ENCODE results near the gene CCDC63. TPM values are rescaled to one million over a fixed set of nuclear protein-coding genes. Genes with fewer than 3 reads are reported as not detected.

CCDC63 gene
- polyA plus RNA-seq, 1 of the 3 experiments (the other 2 are of a cell fraction) = not detected

DNA sequence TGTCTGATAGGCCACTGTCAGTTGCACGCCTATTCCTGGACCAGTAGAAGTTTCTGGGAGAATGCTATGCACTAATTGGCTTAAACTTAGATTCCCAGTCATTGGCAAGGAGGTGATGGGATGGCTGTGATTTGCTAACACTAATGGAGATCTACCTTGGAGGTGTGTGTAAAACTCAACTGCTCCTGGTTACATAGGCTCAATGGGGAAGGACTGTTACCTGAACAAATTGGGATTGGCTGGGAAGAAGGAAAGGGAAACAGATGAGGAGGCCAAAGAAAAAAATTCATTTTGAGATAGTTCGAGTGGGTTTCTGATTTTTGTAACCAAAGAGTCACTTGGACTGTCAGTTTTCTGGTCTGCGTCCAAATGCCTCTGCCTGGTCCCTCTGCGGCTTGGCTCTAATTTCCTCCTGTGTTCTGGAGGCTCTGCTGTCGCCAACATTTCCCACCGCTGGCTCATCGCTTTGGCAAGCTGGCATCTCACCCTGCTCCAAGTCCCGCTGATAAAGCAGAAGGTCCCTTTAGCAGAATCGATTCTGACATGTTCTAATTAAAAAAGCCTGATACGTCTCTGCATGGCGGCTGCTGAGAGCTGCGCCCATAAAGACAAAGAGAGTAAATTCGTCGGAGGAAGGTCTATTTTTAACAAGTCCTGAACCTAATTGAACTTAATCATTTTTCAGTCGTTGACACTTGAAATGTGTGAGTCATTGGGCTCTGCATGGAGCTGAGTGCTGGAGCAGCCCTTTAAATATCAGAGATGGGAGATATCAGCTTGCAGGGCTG, 2.0 kb upstream of the CCDC63 start:
- Histone ChIP-seq H2AFZ (ENCODE audit: low read depth) (no peak overlapping the region; the same call in 1 of the 2 replicates), H3K36me3 (replicated peaks in 1 of 2; ENCODE audit: control insufficient read depth in 1 of 2, insufficient read depth in 2 of 2, low read length in 1 of 2) (no peaks in the 10 kb centered on the region), H3K79me2 (ENCODE audit: insufficient read depth) (no peaks in the 10 kb centered on the region), H3F3A (replicated peaks; ENCODE audit: insufficient read depth) (peaks cover 23% of the 10 kb centered on the region), H3K4me1 (ENCODE audit: control insufficient read depth in 1 of 2, insufficient read depth in 2 of 2, low read depth in 1 of 2, low read length in 1 of 2) (peaks cover 3 to 7% of the 10 kb centered on the region in 2 experiments; a peak in 1 of 4 replicates), H3K9ac (no peak overlapping the region), H3K4me3 (ENCODE audit: low read depth in 2 of 2, low read length in 1 of 2) (peak overlapping the region in 1 of 2 experiments; percentile 7; a peak in 1 of 4 replicates), H3K9me2 (no peaks in the 10 kb centered on the region), H3K27ac (ENCODE audit: low read depth in 2 of 2, low read length in 1 of 2) (peak overlapping the region; percentile 71 to 73), H4K20me1 (ENCODE audit: insufficient read depth) (no peaks in the 10 kb centered on the region; the same call in 1 of the 2 replicates), H3K27me3 (ENCODE audit: insufficient read depth) (no peaks in the 10 kb centered on the region), H3K4me2 (peak overlapping the region; percentile 53; the same call in 1 of the 2 replicates), H3K9me3 (no peaks in the 10 kb centered on the region)
- ChIA-PET POLR2A (no interaction called here), CTCF (interaction anchor here (1.2 to 5.1 kb wide), 6 partner anchors 10 to 243 kb away, joined by 3 to 35 read pairs (median 4); no protein-coding TSS in a partner anchor)
- WGBS (ENCODE audit: low lambda C conversion rate) = 9% methylated on average over 15 of the region's 15 CpGs
- DNase-seq = peak; percentile 71
- TF ChIP-seq EP300 (IDR thresholded peaks at IDR 0.05; ENCODE audit: borderline replicate concordance in 1 of 2, low read depth in 1 of 2, low read length in 1 of 2) = peak in 1 of 2 experiments; percentile 96; a peak in 3 of 4 replicates
- no peak for TF ChIP-seq EZH2phosphoT487 (IDR thresholded peaks at IDR 0.05; ENCODE audit: borderline replicate concordance, low read depth)
- TF ChIP-seq, protein P1, sequence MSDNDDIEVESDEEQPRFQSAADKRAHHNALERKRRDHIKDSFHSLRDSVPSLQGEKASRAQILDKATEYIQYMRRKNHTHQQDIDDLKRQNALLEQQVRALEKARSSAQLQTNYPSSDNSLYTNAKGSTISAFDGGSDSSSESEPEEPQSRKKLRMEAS (IDR thresholded peaks at IDR 0.05; ENCODE audit: low read depth) = peak; percentile 22; the same call in 1 of the 2 replicates
- TF ChIP-seq GATA2 (CRISPR knock-in tag; IDR thresholded peaks at IDR 0.05) = peak; percentile 19; the same call in 1 of the 2 replicates
- peak; percentile 29; the same call in 1 of the 2 replicates for TF ChIP-seq RCOR1 (IDR thresholded peaks at IDR 0.05; ENCODE audit: low read length)
- TF ChIP-seq FOXM1 (IDR thresholded peaks at IDR 0.05; ENCODE audit: low read depth) = peak; percentile 67; the same call in 1 of the 2 replicates
- peak; percentile 95 for TF ChIP-seq TEAD4 (IDR thresholded peaks at IDR 0.05; ENCODE audit: borderline replicate concordance, insufficient read depth)
- TF ChIP-seq NFIC (IDR thresholded peaks at IDR 0.05; ENCODE audit: borderline replicate concordance) = peak; percentile 99
- TF ChIP-seq, protein P2, sequence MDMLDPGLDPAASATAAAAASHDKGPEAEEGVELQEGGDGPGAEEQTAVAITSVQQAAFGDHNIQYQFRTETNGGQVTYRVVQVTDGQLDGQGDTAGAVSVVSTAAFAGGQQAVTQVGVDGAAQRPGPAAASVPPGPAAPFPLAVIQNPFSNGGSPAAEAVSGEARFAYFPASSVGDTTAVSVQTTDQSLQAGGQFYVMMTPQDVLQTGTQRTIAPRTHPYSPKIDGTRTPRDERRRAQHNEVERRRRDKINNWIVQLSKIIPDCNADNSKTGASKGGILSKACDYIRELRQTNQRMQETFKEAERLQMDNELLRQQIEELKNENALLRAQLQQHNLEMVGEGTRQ (IDR thresholded peaks at IDR 0.05; ENCODE audit: borderline replicate concordance, low read depth, low read length) = no peak
- TF ChIP-seq POLR2AphosphoS5 (IDR thresholded peaks at IDR 0.05; ENCODE audit: low read depth, low read length) = peak; percentile 44; the same call in 1 of the 2 replicates
- TF ChIP-seq SIN3A (IDR thresholded peaks at IDR 0.05; ENCODE audit: borderline replicate concordance, low read depth, low read length) = peak; percentile 40; the same call in 1 of the 2 replicates
- peak; percentile 92 for TF ChIP-seq RXRA (IDR thresholded peaks at IDR 0.05; ENCODE audit: borderline replicate concordance, low read depth)
- TF ChIP-seq, protein P3, sequence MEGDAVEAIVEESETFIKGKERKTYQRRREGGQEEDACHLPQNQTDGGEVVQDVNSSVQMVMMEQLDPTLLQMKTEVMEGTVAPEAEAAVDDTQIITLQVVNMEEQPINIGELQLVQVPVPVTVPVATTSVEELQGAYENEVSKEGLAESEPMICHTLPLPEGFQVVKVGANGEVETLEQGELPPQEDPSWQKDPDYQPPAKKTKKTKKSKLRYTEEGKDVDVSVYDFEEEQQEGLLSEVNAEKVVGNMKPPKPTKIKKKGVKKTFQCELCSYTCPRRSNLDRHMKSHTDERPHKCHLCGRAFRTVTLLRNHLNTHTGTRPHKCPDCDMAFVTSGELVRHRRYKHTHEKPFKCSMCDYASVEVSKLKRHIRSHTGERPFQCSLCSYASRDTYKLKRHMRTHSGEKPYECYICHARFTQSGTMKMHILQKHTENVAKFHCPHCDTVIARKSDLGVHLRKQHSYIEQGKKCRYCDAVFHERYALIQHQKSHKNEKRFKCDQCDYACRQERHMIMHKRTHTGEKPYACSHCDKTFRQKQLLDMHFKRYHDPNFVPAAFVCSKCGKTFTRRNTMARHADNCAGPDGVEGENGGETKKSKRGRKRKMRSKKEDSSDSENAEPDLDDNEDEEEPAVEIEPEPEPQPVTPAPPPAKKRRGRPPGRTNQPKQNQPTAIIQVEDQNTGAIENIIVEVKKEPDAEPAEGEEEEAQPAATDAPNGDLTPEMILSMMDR (IDR thresholded peaks at IDR 0.05) = no peak
- TF ChIP-seq JUND (IDR thresholded peaks at IDR 0.05) = peak; percentile 86
- peak; percentile 18; the same call in 1 of the 2 replicates for TF ChIP-seq MXI1 (IDR thresholded peaks at IDR 0.05; ENCODE audit: low read depth, low read length)
- no peak for TF ChIP-seq RAD21 (IDR thresholded peaks at IDR 0.05; ENCODE audit: low read length)
- TF ChIP-seq, protein P4, sequence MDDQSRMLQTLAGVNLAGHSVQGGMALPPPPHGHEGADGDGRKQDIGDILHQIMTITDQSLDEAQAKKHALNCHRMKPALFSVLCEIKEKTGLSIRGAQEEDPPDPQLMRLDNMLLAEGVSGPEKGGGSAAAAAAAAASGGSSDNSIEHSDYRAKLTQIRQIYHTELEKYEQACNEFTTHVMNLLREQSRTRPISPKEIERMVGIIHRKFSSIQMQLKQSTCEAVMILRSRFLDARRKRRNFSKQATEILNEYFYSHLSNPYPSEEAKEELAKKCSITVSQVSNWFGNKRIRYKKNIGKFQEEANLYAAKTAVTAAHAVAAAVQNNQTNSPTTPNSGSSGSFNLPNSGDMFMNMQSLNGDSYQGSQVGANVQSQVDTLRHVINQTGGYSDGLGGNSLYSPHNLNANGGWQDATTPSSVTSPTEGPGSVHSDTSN (IDR thresholded peaks at IDR 0.05) = peak; percentile 95; the same call in 1 of the 2 replicates
- no peak for TF ChIP-seq RFX5 (IDR thresholded peaks at IDR 0.05; ENCODE audit: low read length)
- TF ChIP-seq, protein P5, sequence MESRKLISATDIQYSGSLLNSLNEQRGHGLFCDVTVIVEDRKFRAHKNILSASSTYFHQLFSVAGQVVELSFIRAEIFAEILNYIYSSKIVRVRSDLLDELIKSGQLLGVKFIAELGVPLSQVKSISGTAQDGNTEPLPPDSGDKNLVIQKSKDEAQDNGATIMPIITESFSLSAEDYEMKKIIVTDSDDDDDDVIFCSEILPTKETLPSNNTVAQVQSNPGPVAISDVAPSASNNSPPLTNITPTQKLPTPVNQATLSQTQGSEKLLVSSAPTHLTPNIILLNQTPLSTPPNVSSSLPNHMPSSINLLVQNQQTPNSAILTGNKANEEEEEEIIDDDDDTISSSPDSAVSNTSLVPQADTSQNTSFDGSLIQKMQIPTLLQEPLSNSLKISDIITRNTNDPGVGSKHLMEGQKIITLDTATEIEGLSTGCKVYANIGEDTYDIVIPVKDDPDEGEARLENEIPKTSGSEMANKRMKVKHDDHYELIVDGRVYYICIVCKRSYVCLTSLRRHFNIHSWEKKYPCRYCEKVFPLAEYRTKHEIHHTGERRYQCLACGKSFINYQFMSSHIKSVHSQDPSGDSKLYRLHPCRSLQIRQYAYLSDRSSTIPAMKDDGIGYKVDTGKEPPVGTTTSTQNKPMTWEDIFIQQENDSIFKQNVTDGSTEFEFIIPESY (IDR thresholded peaks at IDR 0.05; ENCODE audit: borderline replicate concordance, low read depth) = 0 out of 2 replicates have a peak, but pooled peaks have one; percentile 52
- TF ChIP-seq, protein P6, sequence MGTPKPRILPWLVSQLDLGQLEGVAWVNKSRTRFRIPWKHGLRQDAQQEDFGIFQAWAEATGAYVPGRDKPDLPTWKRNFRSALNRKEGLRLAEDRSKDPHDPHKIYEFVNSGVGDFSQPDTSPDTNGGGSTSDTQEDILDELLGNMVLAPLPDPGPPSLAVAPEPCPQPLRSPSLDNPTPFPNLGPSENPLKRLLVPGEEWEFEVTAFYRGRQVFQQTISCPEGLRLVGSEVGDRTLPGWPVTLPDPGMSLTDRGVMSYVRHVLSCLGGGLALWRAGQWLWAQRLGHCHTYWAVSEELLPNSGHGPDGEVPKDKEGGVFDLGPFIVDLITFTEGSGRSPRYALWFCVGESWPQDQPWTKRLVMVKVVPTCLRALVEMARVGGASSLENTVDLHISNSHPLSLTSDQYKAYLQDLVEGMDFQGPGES (IDR thresholded peaks at IDR 0.05; ENCODE audit: low read depth, low read length) = no peak
- no peak; the same call in 1 of the 2 replicates for TF ChIP-seq ELF1 (IDR thresholded peaks at IDR 0.05)
- TF ChIP-seq TAF1 (IDR thresholded peaks at IDR 0.05; ENCODE audit: borderline replicate concordance, low read depth, low read length) = no peak
- TF ChIP-seq MEF2A (IDR thresholded peaks at IDR 0.05; ENCODE audit: borderline replicate concordance, low read depth) = peak; percentile 93
- TF ChIP-seq TCF12 (IDR thresholded peaks at IDR 0.05) = peak; percentile 98
- peak; percentile 75; the same call in 1 of the 2 replicates for TF ChIP-seq YY1 (IDR thresholded peaks at IDR 0.05; ENCODE audit: low read depth)

Data from SK-N-SH (cell line).